Measurements from ENCODE around the gene USP28. TPM values are rescaled to one million over a fixed set of nuclear protein-coding genes. Genes with fewer than 3 reads are reported as not detected.
"Not testable (repeated sequence)": the region's sequence is repeated elsewhere in the genome, so short reads cannot be mapped to it uniquely, and the experiment has no call there.

Gene USP28
- total RNA-seq, 1 donor from 2014 or later: 39.4 TPM

DNA sequence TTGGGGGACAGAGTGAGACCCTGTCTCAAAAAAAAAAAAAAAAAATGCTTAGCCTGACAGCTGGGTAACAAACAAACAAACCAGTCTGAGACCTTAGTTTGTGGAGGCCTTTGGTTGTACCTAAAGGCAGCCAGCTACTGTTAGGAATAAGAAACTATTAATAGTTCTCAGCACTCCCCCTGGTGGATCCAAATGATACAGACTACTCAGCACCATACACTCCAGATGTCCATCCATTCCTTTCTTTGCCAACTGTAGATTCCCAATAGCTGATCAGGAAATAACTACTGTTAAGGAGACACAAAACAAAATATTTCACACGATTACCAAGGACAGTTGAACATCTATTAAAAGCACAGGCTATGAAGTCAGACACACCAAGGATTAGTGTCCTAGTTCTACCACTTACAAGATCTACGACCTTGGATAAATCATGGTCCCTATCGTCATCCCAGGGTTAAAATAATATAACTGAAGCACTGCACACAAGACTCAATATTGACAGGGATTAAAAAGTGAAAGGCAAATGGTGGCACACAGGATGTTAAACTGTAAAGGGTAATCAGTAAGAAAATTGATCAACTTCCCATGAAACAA is 78.6 kb downstream of the USP28 start:
- DNase-seq (ENCODE audit: low read depth, low spot score): peak; percentile 13
- Mint-ChIP-seq H3K36me3 (ENCODE audit: low read depth) (peaks cover 29% of the 10 kb centered on the region), H3K9me3 (peaks cover 8% of the 10 kb centered on the region)

DNA sequence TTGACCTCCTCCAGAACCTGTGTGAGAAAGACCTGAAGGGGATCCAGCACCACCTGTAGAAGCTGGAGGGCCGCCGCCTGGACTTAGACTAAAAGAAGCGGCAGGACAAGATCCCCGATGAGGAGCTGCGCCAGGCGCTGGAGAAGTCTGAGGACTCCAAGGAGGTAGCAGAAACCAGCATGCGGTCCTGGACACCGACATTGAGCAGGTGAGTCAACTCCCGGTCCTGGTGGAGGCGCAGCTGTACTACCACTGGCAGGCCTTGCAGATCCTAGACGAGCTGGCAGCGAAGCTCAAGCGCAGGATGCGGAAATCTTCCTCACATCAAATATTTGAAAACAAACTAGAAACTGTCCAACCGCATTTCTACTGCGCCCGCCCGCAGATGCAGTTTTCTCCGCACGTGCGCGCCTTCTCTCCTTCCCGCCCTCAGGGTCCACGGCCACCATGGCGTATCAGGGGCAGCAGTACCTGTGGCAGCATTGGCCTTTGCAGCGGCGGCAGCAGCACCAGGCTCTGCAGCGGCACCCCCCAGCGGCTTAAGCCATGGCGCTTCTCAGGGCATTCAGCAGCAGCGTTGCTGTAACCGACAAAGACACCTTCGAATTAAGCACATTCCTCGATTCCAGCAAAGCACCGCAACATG is 85.6 kb downstream of the USP28 start:
- Mint-ChIP-seq H3K36me3 (ENCODE audit: low read depth) (no peaks in the 10 kb centered on the region), H3K9me3 (no peaks in the 10 kb centered on the region), H3K27me3 (ENCODE audit: low read depth) (peaks cover 6% of the 10 kb centered on the region), H3K4me1 (no peaks in the 10 kb centered on the region), H3K27ac (ENCODE audit: unreplicated experiment) (no peak overlapping the region), H3K4me3 (no peak overlapping the region)
- no peak for TF ChIP-seq CTCF (conservative IDR thresholded peaks at IDR 0.05)
- no peak for DNase-seq (ENCODE audit: low read depth, low spot score)

More for the DNA sequence above, 78.6 kb downstream of the USP28 start:
- no peak overlapping the region for H3K4me3 Mint-ChIP-seq
- no peaks in the 10 kb centered on the region for H3K4me1 Mint-ChIP-seq
- peak; percentile 72 for TF ChIP-seq CTCF (conservative IDR thresholded peaks at IDR 0.05)
- no peak overlapping the region for H3K27ac Mint-ChIP-seq (ENCODE audit: unreplicated experiment)
- no peaks in the 10 kb centered on the region for H3K27me3 Mint-ChIP-seq (ENCODE audit: low read depth)

- H3K27me3 Mint-ChIP-seq (ENCODE audit: low read depth): peaks cover 12% of the 10 kb centered on the region
- H3K9me3 Mint-ChIP-seq; H3K27ac Mint-ChIP-seq (ENCODE audit: unreplicated experiment); DNase-seq (ENCODE audit: low read depth, low spot score); H3K36me3 Mint-ChIP-seq (ENCODE audit: low read depth); H3K4me3 Mint-ChIP-seq; H3K4me1 Mint-ChIP-seq: not testable (repeated sequence)
These were observed 86.4 kb downstream of the USP28 start for GRCh38 chr11:113789016-113789415.

- H3K27ac Mint-ChIP-seq (ENCODE audit: unreplicated experiment): no peak overlapping the region
- no peaks in the 10 kb centered on the region for H3K36me3 Mint-ChIP-seq (ENCODE audit: low read depth)
- no peak for TF ChIP-seq CTCF (conservative IDR thresholded peaks at IDR 0.05)
- H3K9me3 Mint-ChIP-seq: no peaks in the 10 kb centered on the region
- DNase-seq (ENCODE audit: low read depth, low spot score): no peak
- H3K27me3 Mint-ChIP-seq (ENCODE audit: low read depth): peaks cover 51% of the 10 kb centered on the region
- H3K4me1 Mint-ChIP-seq: no peaks in the 10 kb centered on the region
- no peak overlapping the region for H3K4me3 Mint-ChIP-seq
These were observed 93.2 kb downstream of the USP28 start for GRCh38 chr11:113782134-113782533.

DNA sequence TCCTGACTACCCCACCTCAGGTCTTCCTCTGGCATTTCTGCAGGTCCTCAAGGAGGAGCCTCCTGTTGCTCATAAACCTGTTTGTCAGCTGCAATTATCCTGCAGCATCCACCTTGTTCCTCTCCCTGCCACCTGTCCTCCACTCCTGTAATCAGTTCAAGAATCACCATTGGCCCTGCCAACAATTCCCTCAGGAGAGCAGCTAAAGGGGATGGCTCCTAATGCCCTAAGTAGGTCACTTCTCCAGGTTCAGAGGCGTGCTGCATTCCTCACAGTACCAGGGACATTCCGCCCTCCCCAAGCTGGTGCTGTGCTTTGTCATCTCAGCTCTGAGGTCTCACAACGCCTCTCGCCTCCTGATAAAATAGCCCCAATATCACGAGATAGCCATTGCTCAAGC is 93.7 kb downstream of the USP28 start:
- DNase-seq (ENCODE audit: low read depth, low spot score): no peak
- TF ChIP-seq CTCF (conservative IDR thresholded peaks at IDR 0.05): no peak
- H3K4me3 Mint-ChIP-seq: no peak overlapping the region
- no peak overlapping the region for H3K27ac Mint-ChIP-seq (ENCODE audit: unreplicated experiment)
- no peaks in the 10 kb centered on the region for H3K36me3 Mint-ChIP-seq (ENCODE audit: low read depth)
- H3K27me3 Mint-ChIP-seq (ENCODE audit: low read depth): peaks cover 53% of the 10 kb centered on the region
- no peaks in the 10 kb centered on the region for H3K4me1 Mint-ChIP-seq
- H3K9me3 Mint-ChIP-seq: no peaks in the 10 kb centered on the region

DNA sequence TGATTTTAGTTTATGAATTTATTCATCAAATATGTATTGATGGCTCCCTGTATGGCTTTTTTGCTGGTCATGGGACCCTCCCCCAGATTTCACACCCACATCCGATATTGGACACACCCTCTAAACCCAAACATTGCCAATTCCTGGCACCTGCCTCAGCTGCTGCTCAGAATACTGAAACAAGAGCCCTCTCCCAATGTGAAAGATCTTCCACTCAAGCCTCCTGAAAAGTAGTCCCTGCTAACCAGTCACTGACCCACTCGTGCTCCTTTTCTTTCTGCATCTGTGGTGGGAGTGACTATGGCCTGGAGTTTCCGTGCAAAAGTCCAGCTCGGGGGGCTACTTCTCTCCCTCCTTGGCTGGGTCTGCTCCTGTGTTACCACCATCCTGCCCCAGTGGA is 95.9 kb downstream of the USP28 start, which contains the start of gene CLDN25:
Gene CLDN25 (plus strand): TSS at position 301 of the 400 bp plus-strand sequence. CDS start 0 bp downstream, at position 301.
- no peak for TF ChIP-seq CTCF (conservative IDR thresholded peaks at IDR 0.05)
- Mint-ChIP-seq H3K9me3 (no peaks in the 10 kb centered on the region), H3K27me3 (ENCODE audit: low read depth) (peaks cover 70% of the 10 kb centered on the region), H3K4me1 (peaks cover 4% of the 10 kb centered on the region), H3K36me3 (ENCODE audit: low read depth) (no peaks in the 10 kb centered on the region), H3K4me3 (no peak within 1 kb of the TSS), H3K27ac (ENCODE audit: unreplicated experiment) (no peak within 1 kb of the TSS)
- no peak for DNase-seq (ENCODE audit: low read depth, low spot score)
